Liver (tissue), 9 donors: ENCODE measurements around the gene ARHGAP6. TPM values are rescaled to one million over a fixed set of nuclear protein-coding genes. Genes with fewer than 3 reads are reported as not detected.

Experiments
- DNase-seq: peaks from one replicate; pipeline ENCODE4 v3.0.0-alpha.2; 2017; ENCODE audit warnings: low spot score
- H3K27ac ChIP-seq, 2 donors: one replicate each; pipeline ENCODE4 v1.7.0; 2013; ENCODE audit warnings: inconsistent platforms in 2 of 2, low read length in 2 of 2, control low read depth in 1 of 2, low read depth in 1 of 2, mild to moderate bottlenecking in 1 of 2
- H3K27me3 ChIP-seq, 4 donors: one replicate each; pipeline versions ENCODE4 v1.6.1 to v1.7.0; 2013; ENCODE audit warnings: low read length in 3 of 4, inconsistent platforms in 1 of 4, mild to moderate bottlenecking in 1 of 4, moderate library complexity in 1 of 4; ENCODE audit not compliant: control insufficient read depth in 4 of 4, insufficient read depth in 4 of 4
- H3K36me3 ChIP-seq, 4 donors: one replicate each; pipeline versions ENCODE4 v1.6.1 to v1.7.0; 2013; ENCODE audit warnings: low read length in 3 of 4, mild to moderate bottlenecking in 3 of 4, low read depth in 1 of 4, moderate library complexity in 1 of 4; ENCODE audit not compliant: control insufficient read depth in 4 of 4, insufficient read depth in 3 of 4
- H3K4me1 ChIP-seq, 4 donors: one replicate each; pipeline versions ENCODE4 v1.6.1 to v1.7.0; 2013; ENCODE audit warnings: low read length in 3 of 4, mild to moderate bottlenecking in 3 of 4, moderate library complexity in 1 of 4; ENCODE audit not compliant: control insufficient read depth in 4 of 4, insufficient read depth in 4 of 4
- H3K4me3 ChIP-seq, 3 donors: one replicate each; pipeline versions ENCODE4 v1.6.1 to v1.7.0; 2013; ENCODE audit warnings: low read length in 3 of 3, control low read depth in 1 of 3, low read depth in 1 of 3, mild to moderate bottlenecking in 1 of 3
- H3K9ac ChIP-seq, 2 donors: one replicate each; pipeline ENCODE4 v1.7.0; 2013; ENCODE audit warnings: low read length in 2 of 2, mild to moderate bottlenecking in 2 of 2, moderate library complexity in 2 of 2, control low read depth in 1 of 2, low read depth in 1 of 2
- H3K9me3 ChIP-seq, 4 donors: one replicate each; pipeline versions ENCODE4 v1.6.1 to v1.7.0; 2013; ENCODE audit warnings: low read length in 3 of 4; ENCODE audit not compliant: control insufficient read depth in 4 of 4
- EGR1 ChIP-seq, 2 donors: IDR thresholded peaks; 2 replicates each; pipeline ENCODE4 v1.6.1; 2016 to 2018; ENCODE audit warnings: antibody characterized with exemption in 2 of 2, low read depth in 2 of 2
- GABPA ChIP-seq, 2 donors: IDR thresholded peaks in 1 of 2; conservative IDR thresholded peaks in 1 of 2; 2 replicates each; pipeline ENCODE4 v1.6.1; 2016; ENCODE audit warnings: antibody characterized with exemption in 2 of 2, mild to moderate bottlenecking in 1 of 2, moderate library complexity in 1 of 2
- HNF4A ChIP-seq, 2 donors: conservative IDR thresholded peaks; 2 replicates each; pipeline ENCODE4 v1.6.1; 2016; ENCODE audit warnings: antibody characterized with exemption in 2 of 2, mild to moderate bottlenecking in 2 of 2
- HNF4G ChIP-seq: IDR thresholded peaks from 2 replicates; pipeline ENCODE4 v1.6.1; 2016; ENCODE audit warnings: antibody characterized with exemption
- RXRA ChIP-seq, 2 donors: IDR thresholded peaks; 2 replicates each; pipeline ENCODE4 v1.6.1; 2017 to 2018; ENCODE audit warnings: antibody characterized with exemption in 2 of 2, mild to moderate bottlenecking in 1 of 2
- SP1 ChIP-seq: IDR thresholded peaks from 2 replicates; pipeline ENCODE4 v1.6.1; 2018; ENCODE audit warnings: antibody characterized with exemption, mild to moderate bottlenecking
- YY1 ChIP-seq: IDR thresholded peaks from 2 replicates; pipeline ENCODE4 v1.6.1; 2016; ENCODE audit warnings: antibody characterized with exemption, mild to moderate bottlenecking
- WGBS: extraction: QIAGEN DNeasy Blood & Tissue Kit; methylation state at CpG from one replicate; pipeline ENCODE4 v1.1.7; 2013; 5-methylcytosine and 5-hydroxymethylcytosine counted together
- polyA plus RNA-seq, 2 donors: library from polyadenylated mRNA; stranded (reverse) in 1 of 2; unstranded in 1 of 2; fragments of 200-250 nt in 1 of 2; fragments of >200 nt in 1 of 2; fragmentation: Nextera tagmentation in 1 of 2; extraction: Ambion mirVana in 1 of 2; gene quantifications; one replicate each; pipeline versions ENCODE4 v1.2.1 to v1.2.3, GENCODE V29; 2013 to 2015
- total RNA-seq, 2 donors: library from RNA; depleted of rRNA; stranded (reverse); fragments of >200 nt; gene quantifications; one replicate each; pipeline ENCODE4 v1.2.3, GENCODE V29; 2014
- TF ChIP-seq, protein P1 (sequence below): IDR thresholded peaks from 2 replicates; pipeline ENCODE4 v1.6.1; 2016; ENCODE audit warnings: antibody characterized with exemption, mild to moderate bottlenecking
- donor health status: healthy.
- donor health status: healthy.
- donor health status: healthy.
- donor health status: healthy.
- donor health status: healthy.

The ARHGAP6 gene
- total and polyA plus RNA-seq, 4 donors: 0.10 to 2.2 (median 0.65) TPM

DNA sequence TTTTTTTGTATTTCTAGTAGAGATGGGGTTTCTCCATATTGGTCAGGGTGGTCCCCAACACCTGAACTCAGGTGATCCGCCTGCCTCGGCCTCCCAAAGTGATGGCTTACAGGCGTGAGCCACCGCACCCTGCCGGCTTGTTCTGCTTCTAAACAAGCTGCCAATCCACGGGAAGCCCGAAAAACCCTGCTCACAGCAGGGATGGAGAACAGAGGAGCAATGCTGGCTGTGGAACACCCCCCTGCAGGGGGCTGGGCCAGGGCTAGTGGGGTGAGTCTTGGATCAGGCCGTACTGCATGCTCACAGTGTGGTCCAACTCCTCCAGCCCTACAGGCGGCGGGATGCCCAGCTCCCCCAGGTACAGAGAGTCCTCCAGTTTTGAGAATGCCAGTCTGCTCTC lies 38.1 kb upstream of the ARHGAP6 start:
- Histone ChIP-seq H3K9ac (no peak overlapping the region), H3K36me3 (no peaks in the 10 kb centered on the region), H3K9me3 (no peaks in the 10 kb centered on the region), H3K27ac (no peak overlapping the region), H3K4me1 (peaks cover 0 to 5% (median 0%) of the 10 kb centered on the region in 4 donors), H3K4me3 (no peak overlapping the region), H3K27me3 (no peaks in the 10 kb centered on the region)
- WGBS: 96% methylated on average over 10 of the region's 10 CpGs
- no peak for DNase-seq
- TF ChIP-seq HNF4G: no peak

GRCh38 chrX:11702965-11703631 lies 37.4 kb upstream of the ARHGAP6 start:
- peaks cover 0 to 5% (median 0%) of the 10 kb centered on the region in 4 donors for H3K4me1 ChIP-seq
- H3K9ac ChIP-seq: no peak overlapping the region
- WGBS: 35% methylated on average over 6 of the region's 6 CpGs
- no peaks in the 10 kb centered on the region for H3K27me3 ChIP-seq
- H3K36me3 ChIP-seq: no peaks in the 10 kb centered on the region
- TF ChIP-seq, protein P1, sequence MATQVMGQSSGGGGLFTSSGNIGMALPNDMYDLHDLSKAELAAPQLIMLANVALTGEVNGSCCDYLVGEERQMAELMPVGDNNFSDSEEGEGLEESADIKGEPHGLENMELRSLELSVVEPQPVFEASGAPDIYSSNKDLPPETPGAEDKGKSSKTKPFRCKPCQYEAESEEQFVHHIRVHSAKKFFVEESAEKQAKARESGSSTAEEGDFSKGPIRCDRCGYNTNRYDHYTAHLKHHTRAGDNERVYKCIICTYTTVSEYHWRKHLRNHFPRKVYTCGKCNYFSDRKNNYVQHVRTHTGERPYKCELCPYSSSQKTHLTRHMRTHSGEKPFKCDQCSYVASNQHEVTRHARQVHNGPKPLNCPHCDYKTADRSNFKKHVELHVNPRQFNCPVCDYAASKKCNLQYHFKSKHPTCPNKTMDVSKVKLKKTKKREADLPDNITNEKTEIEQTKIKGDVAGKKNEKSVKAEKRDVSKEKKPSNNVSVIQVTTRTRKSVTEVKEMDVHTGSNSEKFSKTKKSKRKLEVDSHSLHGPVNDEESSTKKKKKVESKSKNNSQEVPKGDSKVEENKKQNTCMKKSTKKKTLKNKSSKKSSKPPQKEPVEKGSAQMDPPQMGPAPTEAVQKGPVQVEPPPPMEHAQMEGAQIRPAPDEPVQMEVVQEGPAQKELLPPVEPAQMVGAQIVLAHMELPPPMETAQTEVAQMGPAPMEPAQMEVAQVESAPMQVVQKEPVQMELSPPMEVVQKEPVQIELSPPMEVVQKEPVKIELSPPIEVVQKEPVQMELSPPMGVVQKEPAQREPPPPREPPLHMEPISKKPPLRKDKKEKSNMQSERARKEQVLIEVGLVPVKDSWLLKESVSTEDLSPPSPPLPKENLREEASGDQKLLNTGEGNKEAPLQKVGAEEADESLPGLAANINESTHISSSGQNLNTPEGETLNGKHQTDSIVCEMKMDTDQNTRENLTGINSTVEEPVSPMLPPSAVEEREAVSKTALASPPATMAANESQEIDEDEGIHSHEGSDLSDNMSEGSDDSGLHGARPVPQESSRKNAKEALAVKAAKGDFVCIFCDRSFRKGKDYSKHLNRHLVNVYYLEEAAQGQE: no peak
- TF ChIP-seq SP1: peak; percentile 31
- TF ChIP-seq HNF4G: peak; percentile 48
- peak; percentile 85 to 91 for TF ChIP-seq HNF4A (conservative IDR thresholded peaks at IDR 0.05)
- TF ChIP-seq RXRA (IDR thresholded peaks at IDR 0.05): peak; percentile 68 to 74
- no peaks in the 10 kb centered on the region for H3K9me3 ChIP-seq
- DNase-seq: no peak
- no peak overlapping the region for H3K4me3 ChIP-seq
- no peak overlapping the region for H3K27ac ChIP-seq

GRCh38 chrX:11702420-11702819 lies 36.7 kb upstream of the ARHGAP6 start:
- TF ChIP-seq YY1 (no peak), EGR1 (IDR thresholded peaks at IDR 0.05; ENCODE audit: low read depth in 2 of 2) (no peak), GABPA (IDR thresholded peaks at IDR 0.05 in 1 of 2, conservative IDR thresholded peaks at IDR 0.05 in 1 of 2) (no peak), HNF4G (no peak), HNF4A (conservative IDR thresholded peaks at IDR 0.05) (no peak)
- TF ChIP-seq, protein P1: no peak
- H3K27me3 ChIP-seq: no peaks in the 10 kb centered on the region
- H3K36me3 ChIP-seq: no peaks in the 10 kb centered on the region
- H3K4me1 ChIP-seq: peaks cover 0 to 5% (median 0%) of the 10 kb centered on the region in 4 donors
- H3K4me3 ChIP-seq: no peak overlapping the region
- H3K9ac ChIP-seq: no peak overlapping the region
- WGBS: 97% methylated on average over 3 of the region's 3 CpGs
- DNase-seq: no peak
- H3K9me3 ChIP-seq: no peaks in the 10 kb centered on the region
- H3K27ac ChIP-seq: no peak overlapping the region
